Measurements from ENCODE around the gene PVALEF. TPM values are rescaled to one million over a fixed set of nuclear protein-coding genes. Genes with fewer than 3 reads are reported as not detected.

The PVALEF gene
- total RNA-seq, 1 donor from 2014 or later = not detected

DNA sequence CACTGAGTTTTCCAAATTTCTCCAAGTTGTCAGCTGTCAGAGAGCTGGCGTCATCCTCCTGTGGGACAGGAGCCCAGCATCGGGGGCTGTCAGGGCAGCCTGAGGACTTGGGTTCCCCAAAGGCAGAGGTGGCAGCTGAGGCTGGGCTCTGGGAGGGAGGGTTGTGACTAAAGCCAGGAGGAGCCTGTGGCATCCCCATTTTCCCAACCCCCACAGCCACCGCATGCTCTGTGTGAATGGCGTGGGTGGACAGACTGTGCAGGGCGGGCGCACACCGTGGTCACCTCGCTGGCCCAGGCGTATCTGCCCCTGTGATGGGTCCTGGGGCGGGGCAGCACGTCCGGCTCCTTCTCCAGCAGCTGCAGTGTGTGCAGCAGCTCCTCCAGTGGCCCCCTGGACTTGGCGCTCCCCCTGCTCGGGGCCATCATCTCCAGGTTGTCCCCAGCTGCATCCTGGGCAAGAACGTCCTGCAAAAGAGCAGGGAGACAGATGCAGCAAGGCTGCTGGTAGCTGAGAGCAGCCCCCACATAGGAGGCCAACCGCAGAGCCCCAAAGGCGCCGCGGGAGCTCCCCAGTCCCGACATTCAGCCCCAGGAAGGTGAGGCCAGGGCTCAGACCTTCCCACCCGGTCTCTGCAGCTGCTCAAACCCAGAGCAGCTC, 32.7 kb downstream of the PVALEF start:
- H3K4me1 Mint-ChIP-seq (ENCODE audit: unreplicated experiment) = no peaks in the 10 kb centered on the region
- H3K27me3 Mint-ChIP-seq (ENCODE audit: unreplicated experiment) = no peaks in the 10 kb centered on the region
- H3K27ac Mint-ChIP-seq (ENCODE audit: unreplicated experiment) = no peak overlapping the region

GRCh38 chr17:81198826-81199481, 33.6 kb downstream of the PVALEF start:
- TF ChIP-seq, protein P1, sequence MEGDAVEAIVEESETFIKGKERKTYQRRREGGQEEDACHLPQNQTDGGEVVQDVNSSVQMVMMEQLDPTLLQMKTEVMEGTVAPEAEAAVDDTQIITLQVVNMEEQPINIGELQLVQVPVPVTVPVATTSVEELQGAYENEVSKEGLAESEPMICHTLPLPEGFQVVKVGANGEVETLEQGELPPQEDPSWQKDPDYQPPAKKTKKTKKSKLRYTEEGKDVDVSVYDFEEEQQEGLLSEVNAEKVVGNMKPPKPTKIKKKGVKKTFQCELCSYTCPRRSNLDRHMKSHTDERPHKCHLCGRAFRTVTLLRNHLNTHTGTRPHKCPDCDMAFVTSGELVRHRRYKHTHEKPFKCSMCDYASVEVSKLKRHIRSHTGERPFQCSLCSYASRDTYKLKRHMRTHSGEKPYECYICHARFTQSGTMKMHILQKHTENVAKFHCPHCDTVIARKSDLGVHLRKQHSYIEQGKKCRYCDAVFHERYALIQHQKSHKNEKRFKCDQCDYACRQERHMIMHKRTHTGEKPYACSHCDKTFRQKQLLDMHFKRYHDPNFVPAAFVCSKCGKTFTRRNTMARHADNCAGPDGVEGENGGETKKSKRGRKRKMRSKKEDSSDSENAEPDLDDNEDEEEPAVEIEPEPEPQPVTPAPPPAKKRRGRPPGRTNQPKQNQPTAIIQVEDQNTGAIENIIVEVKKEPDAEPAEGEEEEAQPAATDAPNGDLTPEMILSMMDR (IDR thresholded peaks at IDR 0.05) = no peak
- Mint-ChIP-seq H3K4me1 (ENCODE audit: unreplicated experiment) (no peaks in the 10 kb centered on the region), H3K27me3 (ENCODE audit: unreplicated experiment) (no peaks in the 10 kb centered on the region)

More for the DNA sequence above, 32.7 kb downstream of the PVALEF start:
- Mint-ChIP-seq H3K4me3 (ENCODE audit: unreplicated experiment) (no peak overlapping the region), H3K36me3 (ENCODE audit: unreplicated experiment) (no peaks in the 10 kb centered on the region), H3K9me3 (ENCODE audit: unreplicated experiment) (no peaks in the 10 kb centered on the region)
- no peak for DNase-seq (ENCODE audit: extremely low spot score, unreplicated experiment)
- TF ChIP-seq, protein P1 (IDR thresholded peaks at IDR 0.05) = no peak

DNA sequence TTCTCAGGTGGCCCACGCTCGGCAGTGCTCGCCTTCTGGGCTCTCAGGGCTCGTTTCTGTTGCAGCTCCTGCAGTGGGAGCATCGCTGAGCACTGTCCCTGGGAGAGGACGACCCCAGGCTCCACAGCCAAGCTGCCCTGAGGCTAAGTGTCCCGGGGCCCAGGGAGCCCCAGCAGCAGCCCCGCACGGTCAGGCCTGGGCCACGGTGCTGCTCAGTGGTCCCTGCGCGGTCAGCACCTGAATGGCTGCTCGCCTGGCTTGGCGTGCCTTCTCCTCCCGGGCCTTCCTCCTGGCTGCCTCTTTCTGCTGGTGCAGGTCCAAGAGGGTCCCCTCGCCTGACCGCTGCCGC, 34.1 kb downstream of the PVALEF start:
- Mint-ChIP-seq H3K9me3 (ENCODE audit: unreplicated experiment) (no peaks in the 10 kb centered on the region), H3K27ac (ENCODE audit: unreplicated experiment) (no peak overlapping the region), H3K4me1 (ENCODE audit: unreplicated experiment) (no peaks in the 10 kb centered on the region)

More at GRCh38 chr17:81198826-81199481, 33.6 kb downstream of the PVALEF start:
- no peaks in the 10 kb centered on the region for H3K36me3 Mint-ChIP-seq (ENCODE audit: unreplicated experiment)
- H3K9me3 Mint-ChIP-seq (ENCODE audit: unreplicated experiment) = no peaks in the 10 kb centered on the region
- no peak for DNase-seq (ENCODE audit: extremely low spot score, unreplicated experiment)
- no peak overlapping the region for H3K27ac Mint-ChIP-seq (ENCODE audit: unreplicated experiment)
- H3K4me3 Mint-ChIP-seq (ENCODE audit: unreplicated experiment) = no peak overlapping the region

DNA sequence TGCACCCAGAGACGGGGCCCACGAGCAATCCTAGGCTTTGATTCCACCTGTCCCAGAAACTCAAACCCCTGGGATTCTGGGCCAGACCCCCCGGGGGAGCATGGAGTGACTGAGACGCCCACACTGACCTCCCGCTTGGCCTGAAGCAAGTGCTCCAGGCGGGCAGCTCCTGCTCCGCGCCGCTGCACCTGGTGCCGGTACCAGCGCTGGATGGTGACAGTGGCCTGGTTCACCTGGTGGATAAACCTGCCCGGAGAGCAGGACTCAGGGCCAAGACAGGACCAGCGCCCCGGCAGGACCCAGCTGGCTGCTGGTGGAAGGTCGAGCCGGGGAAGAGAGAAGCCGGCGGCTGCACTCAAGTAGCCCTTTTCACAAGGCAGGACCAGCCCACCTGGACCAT, 34.9 kb downstream of the PVALEF start:
- no peaks in the 10 kb centered on the region for H3K36me3 Mint-ChIP-seq (ENCODE audit: unreplicated experiment)
- H3K4me1 Mint-ChIP-seq (ENCODE audit: unreplicated experiment) = no peaks in the 10 kb centered on the region
- no peaks in the 10 kb centered on the region for H3K27me3 Mint-ChIP-seq (ENCODE audit: unreplicated experiment)
- H3K4me3 Mint-ChIP-seq (ENCODE audit: unreplicated experiment) = no peak overlapping the region
- H3K27ac Mint-ChIP-seq (ENCODE audit: unreplicated experiment) = no peak overlapping the region
- TF ChIP-seq, protein P1 (IDR thresholded peaks at IDR 0.05) = no peak
- no peaks in the 10 kb centered on the region for H3K9me3 Mint-ChIP-seq (ENCODE audit: unreplicated experiment)
- DNase-seq (ENCODE audit: extremely low spot score, unreplicated experiment) = no peak

More for the DNA sequence above, 34.1 kb downstream of the PVALEF start:
- H3K36me3 Mint-ChIP-seq (ENCODE audit: unreplicated experiment) = no peaks in the 10 kb centered on the region
- no peak overlapping the region for H3K4me3 Mint-ChIP-seq (ENCODE audit: unreplicated experiment)
- no peak for DNase-seq (ENCODE audit: extremely low spot score, unreplicated experiment)
- no peaks in the 10 kb centered on the region for H3K27me3 Mint-ChIP-seq (ENCODE audit: unreplicated experiment)
- TF ChIP-seq, protein P1 (IDR thresholded peaks at IDR 0.05) = no peak

All from osteocyte (in vitro differentiated cells).